Measurements from ENCODE around the gene LRRN2.

LRRN2 gene

GRCh38 chr1:204688776-204689175, 3.2 kb upstream of the LRRN2 start:
- DNase-seq: no peak

- no peak for DNase-seq
These were observed 2.5 kb upstream of the LRRN2 start for GRCh38 chr1:204688007-204688406.

- peak; percentile 38 for DNase-seq
These were observed 835 bp downstream of the LRRN2 start for GRCh38 chr1:204684571-204685235.

DNA sequence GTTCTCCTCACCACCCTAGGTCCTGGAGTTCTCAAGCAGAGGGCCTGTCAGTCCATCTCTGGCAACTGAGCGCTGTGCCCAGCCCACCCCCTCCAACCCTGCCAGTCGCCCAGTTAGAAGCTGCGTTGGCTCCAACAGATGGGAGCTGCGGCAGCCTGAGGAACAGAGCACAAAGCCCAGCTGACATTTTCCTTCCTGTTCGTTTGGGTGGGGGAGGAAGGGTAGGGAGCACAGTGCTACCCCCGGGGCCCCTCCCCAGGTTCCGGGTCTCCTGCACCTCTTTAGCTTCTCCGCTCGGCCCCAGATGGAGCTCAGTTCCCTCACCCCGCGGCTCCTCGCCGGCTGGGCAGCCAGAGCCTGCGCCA, 1.4 kb downstream of the LRRN2 start:
- DNase-seq: no peak

DNA sequence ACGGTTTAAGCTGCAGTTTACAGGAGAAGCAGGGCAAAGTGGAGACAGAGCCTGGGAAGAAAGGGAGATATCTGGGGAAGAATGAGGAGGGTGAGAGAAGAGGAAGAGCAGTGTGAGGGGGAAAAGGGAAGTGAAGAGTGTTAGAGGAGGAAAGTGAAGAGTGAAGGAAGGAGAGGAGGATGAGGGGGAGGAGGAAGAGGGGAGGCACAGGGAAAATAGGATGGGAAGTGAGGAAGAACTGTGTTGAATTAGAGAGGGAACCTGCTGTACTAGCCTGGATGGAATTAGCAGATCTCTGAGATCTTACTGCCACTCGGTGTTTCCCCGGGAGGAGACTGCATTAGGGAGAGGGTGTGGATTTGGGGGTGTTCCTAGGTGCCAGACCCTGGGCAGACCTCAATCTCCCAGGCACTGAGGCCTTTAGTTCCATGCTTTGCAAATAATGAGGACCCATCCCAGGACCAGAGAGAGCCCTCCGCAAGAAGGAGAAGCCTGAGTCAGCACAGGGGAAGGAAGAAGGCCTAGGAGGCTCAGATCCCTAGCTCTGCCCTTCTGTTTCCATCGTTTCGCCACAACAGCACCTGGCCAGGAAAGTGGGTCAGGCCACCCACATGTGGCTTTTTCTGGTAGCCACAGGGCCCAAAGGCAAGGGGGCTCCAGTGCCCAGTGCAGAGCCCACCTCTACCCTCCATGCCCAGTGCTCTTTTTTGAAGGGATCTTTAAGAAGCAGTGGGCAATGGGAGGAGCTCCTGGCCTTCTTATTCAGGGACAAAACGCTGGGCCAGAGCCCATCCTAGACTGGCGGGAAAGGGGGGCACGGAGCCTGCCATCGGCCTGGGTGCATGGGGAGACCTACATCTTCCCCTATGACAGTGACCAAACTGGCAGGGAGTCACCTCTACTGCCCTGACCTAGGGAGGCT, 2.0 kb downstream of the LRRN2 start:
- no peak for DNase-seq

- no peak for DNase-seq
These were observed 5.1 kb downstream of the LRRN2 start for GRCh38 chr1:204680461-204680860.

- DNase-seq: no peak
These were observed 5.5 kb downstream of the LRRN2 start for GRCh38 chr1:204680051-204680450.

GRCh38 chr1:204678721-204679475, 6.6 kb downstream of the LRRN2 start:
- DNase-seq: no peak

- no peak for DNase-seq
These were observed 7.7 kb downstream of the LRRN2 start for GRCh38 chr1:204677864-204678263.

- DNase-seq: no peak
These were observed 9.5 kb downstream of the LRRN2 start for GRCh38 chr1:204676043-204676442.

DNA sequence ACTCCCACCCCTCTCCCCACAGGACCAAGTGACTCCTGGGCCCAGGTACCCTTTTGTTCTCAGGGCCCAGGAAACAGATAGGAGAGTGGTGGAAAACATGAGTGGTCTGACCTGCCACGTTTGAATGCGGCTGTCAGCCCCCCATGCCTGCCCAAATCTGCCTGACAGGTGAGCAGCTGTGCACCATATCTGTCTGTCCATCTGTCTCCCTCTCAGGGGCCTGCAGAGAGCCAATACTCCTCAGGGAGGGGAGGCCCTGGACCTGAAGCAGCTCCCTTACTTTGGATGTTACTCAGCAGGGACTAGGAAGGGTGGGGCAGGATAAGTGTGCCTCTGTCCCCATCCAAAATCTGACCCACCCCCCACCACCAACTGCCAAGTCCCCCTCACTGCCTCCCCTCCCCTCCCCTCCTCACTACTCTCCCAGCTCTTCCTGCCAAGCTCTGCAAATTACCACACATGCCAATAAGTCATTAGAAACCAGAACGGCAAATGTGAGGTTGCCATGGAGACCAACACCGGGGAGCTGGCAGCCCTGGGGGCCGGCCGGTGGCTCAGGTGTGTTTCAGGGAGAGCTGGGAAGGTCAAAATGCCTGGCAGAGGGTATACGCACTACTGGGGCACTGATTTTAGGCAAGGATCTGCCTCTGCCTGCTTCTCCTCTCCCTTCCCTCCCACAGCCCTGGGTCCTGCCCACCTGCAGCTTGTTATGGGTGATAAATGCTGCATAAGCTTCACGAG, 11.5 kb downstream of the LRRN2 start:
- no peak for DNase-seq

- DNase-seq: no peak
These were observed 12.3 kb downstream of the LRRN2 start for GRCh38 chr1:204673209-204673608.

- DNase-seq: no peak
These were observed 12.9 kb downstream of the LRRN2 start for GRCh38 chr1:204672482-204673121.

GRCh38 chr1:204672069-204672468, 13.5 kb downstream of the LRRN2 start:
- no peak for DNase-seq

DNA sequence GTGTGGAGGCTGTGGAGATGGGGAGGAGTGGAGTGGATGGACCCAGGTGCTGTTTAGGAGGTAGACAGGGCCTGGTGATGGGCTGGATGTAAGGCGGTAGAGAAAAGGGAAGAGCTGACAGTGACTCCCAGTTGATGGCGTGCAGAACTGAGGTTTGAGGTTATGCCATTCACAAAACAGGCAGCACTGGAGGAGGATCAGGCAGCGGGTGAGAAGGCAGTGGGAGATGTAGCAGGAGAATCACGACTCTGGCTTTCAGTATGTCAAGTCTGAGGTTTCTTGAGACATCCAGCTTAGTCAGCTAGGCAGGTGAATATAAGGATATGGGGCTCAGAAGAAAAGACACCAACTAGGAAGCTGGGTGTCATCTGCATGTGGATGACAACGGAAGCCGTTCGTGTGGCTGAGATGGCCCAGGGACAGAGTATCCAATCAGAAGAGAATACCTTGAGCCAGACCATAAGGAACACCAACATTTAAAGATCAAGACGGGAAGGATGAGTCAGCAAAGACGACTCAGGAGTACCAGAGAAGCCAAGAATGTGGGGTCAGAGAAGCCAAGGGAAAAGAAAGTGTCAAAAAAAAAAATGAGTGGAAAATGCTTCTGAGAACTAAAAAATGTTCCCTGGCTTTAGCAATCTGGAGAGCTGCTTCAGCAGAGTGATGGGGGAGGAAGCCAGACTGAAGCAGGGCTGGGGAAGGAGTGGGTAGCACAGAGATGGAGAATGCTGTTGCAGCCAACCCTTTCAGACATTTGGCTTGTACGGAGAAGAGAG, 15.2 kb downstream of the LRRN2 start:
- no peak for DNase-seq

DNA sequence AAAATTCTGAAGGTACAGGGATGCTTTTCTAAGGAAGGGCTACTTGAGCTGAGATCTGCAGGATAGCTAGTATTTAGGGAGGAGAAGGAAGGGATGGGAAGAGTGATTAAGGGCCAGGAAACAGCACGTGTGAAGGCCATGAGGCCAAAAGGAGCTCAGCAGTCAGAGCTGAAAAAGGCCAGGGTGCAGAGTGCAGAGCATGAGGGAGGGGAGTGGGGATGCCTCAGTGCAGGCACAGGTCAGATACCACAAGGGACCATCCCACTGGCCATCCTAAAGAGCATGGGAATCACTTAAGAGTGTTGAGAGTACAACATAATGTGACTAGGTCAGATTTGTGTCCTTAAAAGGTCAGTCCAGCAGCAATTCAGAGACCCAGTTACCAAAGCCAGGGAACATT, 16.0 kb downstream of the LRRN2 start:
- DNase-seq: no peak

DNA sequence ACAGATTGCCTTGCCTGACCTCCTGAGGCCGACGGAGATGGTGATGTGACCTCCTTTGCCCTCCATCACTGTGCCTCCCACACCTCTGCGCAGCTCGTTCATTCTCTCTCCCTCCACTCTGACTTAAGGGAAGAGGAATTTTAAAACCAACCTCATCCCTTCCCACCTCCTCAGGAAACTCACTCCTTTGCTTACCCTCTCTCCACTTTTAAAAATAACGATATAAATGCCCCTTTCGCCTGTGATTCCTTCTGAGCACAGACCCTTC, 21.2 kb downstream of the LRRN2 start:
- no peak for DNase-seq

- no peak for DNase-seq
These were observed 21.7 kb downstream of the LRRN2 start for GRCh38 chr1:204663644-204664383.

- DNase-seq: no peak
These were observed 23.0 kb downstream of the LRRN2 start for GRCh38 chr1:204662530-204662929.

DNA sequence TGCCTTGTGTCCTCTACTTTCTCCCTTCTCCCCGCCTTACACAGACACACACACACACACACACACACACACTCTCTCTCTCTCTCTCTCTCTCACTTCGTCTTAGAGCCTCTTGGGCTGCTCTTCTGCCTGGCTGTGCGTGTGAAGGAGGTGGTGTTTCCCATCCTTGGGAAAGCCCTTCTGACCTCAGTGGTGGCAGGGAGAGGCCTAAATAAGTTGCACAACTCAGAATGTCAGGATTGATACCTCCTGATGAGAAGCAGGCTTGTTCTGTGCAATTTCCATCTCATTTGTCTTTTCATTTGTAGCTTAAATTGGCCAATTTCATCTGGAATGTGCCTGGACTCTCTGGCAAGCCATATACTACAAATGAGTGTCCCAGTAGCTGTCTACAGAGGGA, 25.0 kb downstream of the LRRN2 start:
- DNase-seq: no peak

DNA sequence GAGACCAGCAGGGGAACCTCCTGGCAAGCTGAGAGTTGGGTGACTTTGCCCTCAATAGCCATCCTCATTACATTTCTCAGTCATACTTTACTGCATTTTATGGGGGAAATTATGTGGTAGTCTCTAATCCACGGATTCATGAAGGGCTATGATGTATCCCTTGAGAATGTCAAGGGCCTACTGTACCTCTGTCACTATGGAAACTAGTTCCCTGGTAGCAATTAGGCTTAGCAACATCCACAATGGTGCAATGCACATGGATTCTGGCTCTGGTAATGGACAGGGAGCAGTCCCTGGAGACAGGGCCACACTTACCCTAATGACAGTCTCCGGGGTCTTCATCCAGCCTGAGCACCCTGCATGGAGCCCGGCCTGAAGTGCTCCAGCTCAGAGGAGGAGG, 26.5 kb downstream of the LRRN2 start:
- no peak for DNase-seq

All from left hindlimb (tissue), 1 donor.